Measurements from ENCODE around the gene SV2C.
"Not testable (repeated sequence)": the region's sequence is repeated elsewhere in the genome, so short reads cannot be mapped to it uniquely, and the experiment has no call there.

SV2C gene

DNA sequence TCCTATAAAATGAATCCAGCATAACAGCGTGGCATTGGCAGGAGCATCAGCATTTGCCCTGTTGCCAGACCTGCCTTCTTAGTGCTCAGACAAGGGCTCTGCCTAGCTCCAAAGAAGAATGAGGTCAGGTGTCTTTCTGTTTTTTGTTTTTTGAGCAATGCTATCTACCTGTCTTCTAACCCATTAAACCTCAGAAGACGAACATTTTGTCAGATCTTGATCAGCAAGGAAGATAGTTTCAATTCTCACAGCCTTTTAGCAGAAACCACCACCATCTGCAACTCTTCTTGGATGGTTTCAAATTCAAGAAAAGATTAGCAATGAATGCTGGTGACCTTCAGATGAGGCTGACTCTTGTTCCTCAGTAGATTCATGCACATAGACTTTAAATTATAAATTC is 216.4 kb downstream of the SV2C start:
- no peak for DNase-seq

DNA sequence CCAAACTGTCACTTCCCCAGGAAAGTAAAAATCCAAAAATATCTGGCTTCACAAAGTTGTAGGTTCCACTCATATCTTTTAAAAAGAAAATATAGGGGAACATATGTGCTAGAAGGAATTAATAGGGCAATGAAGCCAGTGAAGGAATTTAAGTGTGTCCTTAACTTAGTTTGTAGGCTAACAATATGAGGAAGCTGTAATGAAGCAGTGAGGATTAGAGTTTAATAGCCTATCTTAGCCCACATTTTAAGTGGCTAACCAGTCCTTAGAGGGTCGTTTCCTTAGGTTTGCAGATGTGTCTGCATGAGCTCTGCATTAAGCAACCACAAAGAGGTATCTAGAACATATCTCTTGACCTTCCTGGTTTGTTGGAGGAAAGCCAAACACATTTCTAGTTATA is 218.7 kb downstream of the SV2C start:
- DNase-seq, result not testable (repeated sequence)

DNA sequence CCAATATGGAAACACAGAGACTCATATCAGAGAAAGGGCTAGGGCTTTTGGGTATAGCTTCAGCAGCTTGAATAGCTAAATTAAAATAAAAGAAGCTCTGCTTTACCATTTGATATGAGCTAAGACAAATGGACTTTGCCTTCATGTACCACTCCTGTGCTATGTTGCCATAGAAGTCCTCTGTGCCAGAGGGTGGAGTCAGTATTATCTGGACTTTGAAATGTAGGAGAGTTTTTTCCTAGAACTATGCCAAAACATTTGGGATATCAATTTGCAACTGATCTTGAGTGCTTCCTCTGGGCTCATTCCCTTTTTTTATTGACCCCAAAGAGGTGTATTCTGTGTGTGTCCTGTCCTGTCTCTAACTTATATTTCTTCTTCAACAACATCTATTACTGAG is 219.5 kb downstream of the SV2C start:
- not testable (repeated sequence) for DNase-seq

DNA sequence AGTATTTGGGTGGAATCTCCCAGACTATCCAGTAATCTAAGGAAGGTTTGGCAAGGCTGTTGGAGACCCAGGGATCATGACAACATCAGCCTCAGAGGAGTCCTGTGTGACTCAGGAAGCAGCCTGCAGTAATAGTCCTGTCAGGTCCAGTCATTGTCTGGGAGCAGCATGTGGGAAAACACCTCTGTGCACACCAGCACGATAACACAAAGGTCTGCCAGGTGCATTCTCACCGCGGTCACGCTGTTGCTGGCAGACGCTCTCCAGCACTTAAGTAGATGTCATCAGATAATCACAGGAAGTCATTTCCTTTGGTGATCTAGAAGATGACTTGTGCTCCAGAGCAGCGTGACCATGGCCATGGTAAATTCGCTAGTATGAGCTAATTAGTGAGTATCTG is 220.7 kb downstream of the SV2C start:
- no peak for DNase-seq

DNA sequence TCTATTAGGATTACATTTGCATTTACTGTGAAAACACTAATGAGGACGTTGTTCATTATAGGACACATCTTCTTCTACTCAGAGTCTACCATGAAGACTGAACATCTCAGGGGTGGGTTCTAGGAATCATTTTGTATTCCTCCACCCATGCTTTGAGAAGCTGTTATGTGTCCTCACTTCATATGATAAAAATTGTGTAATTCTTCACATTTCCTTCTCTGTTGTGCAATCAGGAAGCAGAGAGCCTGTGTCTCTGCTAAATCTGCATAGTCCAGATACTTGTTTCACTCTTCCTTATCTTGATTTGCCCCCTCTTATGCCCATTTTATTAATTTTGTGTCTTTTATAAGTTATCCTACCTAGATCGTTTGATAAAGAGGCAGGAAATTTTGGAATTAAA is 222.1 kb downstream of the SV2C start:
- DNase-seq, result no peak

DNA sequence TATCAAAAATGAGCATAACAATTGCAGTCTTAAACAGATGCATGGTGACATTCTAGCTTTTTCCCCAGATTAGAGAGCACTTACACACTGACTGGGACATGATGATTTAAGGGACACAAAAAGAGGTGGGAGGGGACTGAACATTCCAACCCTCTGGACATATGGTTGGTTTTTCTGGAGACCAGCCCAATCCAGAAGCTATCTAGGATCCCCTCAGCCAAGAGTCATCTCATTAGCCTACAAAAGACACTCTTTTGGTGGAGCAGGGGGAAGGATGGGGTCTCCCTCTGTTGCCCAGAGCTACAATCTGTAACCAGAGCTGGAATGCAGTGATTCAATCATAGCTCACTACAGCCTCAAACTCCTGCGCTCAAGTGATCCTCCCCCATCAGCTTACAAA is 222.6 kb downstream of the SV2C start:
- DNase-seq, result no peak

DNA sequence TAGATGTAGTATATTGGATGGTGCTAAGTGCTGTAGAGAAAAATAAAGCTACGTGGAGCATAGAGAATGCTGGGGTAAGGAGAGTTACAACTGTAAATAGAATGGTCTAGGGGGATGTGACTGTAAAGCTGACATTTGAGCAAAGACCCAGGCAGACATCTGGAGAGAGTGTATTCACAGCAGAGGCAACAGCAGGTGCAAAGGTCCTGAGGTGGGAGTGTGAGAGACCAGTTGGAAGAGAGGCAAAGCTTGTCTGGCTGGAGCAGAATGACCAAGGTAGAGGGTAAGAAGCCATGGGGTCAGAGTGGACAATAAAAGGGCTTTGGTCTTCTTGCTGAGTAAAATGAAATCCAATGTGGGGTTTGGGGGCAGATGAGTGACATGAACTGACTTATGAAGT is 227.0 kb downstream of the SV2C start:
- no peak for DNase-seq

DNA sequence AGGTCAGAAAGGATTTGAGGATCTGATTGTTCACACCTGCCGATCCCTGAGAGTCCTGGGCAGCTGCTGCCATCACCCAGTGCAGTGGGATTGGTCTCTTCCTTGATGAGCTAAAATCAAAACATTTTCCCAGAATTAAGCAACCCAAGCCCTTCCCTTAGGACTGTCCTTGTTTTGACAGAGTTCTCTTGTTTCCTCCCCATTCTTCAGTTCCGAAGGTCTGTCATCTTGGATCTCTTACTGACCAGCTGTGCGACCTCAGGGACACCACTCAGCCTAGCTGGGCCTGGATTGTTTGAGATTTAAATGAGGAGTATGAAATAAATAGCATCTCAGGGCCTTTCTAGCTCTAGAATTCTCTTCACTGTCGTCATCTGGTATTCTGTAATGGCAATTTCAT is 229.6 kb downstream of the SV2C start:
- DNase-seq, result no peak

DNA sequence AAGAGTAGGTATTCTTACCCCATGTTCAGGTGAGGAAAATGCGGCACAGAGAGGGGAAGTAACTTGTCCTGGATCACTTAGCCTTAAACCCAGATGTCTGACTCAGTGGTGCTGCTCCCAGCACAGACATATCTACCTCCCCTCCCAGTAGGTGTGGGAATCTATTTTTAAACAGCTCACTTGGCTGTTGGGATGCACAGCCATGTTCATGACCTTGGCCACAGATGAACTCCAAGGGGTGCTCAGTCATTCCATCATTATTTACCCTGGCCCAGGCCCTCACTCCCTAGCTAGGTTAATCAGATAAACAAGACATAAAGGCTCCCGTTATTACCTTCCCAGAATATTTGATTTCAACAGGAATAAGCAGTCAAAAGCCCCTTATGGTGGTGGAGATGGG is 231.5 kb downstream of the SV2C start:
- no peak for DNase-seq

DNA sequence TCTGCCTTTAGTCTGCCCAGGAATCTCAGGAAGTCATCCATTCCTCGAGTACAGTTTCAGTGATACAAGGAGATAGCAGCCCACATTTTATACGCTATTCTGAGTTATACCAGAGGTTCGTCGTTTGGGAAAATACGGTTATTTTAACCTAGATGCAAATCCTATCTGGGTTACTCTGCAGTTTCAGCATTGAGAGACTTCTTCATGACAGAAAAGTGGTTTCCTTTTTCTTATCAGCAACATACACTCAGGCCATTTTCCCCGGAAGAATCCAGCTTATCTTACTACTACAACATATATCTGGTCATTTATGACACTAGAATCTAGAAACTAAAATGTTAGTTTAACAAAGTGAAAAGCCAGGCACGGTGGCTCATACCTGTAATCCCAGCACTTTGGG is 236.5 kb downstream of the SV2C start:
- no peak for DNase-seq

DNA sequence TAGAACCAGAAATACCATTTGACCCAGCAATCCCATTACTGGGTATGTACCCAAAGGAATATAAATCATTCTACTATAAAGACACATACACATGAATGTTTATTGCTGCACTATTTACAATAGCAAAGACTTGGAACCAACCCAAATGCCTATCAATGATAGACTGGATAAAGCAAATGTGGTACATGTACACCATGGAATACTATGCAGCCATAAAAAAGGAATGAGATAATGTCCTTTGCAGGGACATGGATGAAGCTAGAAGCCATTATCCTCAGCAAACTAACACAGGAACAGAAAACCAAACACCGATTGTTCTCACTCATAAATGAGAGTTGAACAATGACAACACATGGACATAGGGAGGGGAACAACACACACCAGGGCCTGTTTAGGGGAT is 240.3 kb downstream of the SV2C start:
- not testable (repeated sequence) for DNase-seq

DNA sequence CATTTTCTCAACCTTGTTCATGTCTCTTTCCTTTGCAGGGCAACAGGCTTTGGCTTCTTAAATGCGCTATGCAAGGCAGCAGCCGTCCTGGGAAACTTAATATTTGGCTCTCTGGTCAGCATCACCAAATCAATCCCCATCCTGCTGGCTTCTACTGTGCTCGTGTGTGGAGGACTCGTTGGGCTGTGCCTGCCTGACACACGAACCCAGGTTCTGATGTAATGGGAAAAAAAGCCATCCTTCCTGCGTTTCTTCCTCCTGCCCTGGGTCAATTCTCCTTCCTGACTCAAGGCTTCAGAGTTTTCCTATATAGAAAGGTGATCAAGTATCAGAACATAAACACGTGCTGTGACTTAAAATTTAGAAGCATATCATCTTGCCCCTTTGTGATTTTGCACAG is 242.1 kb downstream of the SV2C start:
- no peak for DNase-seq

DNA sequence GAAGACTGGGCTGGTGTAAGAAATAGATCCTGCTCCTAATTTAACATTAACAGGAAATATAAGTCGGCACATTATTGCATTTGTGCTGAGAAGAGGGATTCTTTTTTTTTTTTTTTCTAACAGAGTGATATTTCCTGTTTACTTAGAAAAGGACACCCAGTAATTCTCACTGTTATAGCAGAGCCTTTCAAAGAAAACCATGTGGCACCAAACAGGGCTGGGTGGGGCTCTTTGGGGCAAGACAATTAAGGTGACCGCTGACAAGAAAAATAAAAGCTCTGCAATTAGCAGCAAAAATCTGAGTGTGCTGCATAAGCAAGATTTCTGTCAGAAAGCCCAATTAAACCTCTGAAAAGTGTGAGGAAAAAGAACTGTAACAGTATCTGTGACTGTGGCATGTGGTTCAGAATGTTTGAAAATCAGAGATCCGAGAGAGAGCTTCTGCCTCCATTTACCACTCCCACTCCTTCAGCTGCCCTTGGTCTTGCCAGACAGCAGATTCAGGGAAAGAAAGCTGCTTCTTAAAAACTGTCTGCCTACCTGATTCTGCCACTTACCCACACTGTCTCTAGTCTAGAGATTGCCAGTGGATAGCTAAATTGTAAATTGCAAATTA is 242.8 kb downstream of the SV2C start:
- DNase-seq, result no peak

DNA sequence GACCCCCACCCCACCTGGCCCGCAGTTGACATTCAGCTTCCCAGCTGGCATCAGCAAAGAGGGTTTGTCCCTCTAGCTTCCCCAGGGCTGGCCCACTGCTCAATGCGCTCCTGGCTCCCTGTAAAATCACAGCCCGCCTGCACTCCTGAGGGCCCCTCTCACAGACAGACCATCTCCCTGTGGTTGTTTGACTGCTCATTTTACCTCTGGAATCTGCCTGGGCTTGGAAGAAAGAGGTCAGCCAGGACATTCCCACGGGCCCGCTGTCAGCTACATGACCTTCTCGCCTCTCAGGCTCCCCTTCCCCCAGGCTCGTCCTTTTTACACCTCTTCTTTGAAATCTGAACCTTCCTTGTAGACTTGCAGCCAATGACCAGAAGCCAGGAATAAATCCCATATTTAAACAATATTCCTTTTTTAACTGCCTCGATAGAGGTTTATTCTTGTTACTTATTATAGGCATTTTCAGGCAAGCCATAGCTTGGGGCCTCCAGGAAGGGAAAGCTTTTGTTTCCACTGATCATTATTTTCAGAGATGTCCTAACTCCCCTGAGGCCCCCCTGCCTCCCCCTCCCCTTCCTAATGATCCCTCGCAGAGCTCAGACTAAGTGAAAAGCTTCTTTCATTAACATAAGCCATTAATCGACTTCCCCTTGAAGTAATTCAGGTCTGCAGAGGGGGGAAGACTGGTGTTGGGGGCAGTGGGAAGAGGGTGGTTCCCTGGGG is 243.6 kb downstream of the SV2C start:
- peak; percentile 40 for DNase-seq

DNA sequence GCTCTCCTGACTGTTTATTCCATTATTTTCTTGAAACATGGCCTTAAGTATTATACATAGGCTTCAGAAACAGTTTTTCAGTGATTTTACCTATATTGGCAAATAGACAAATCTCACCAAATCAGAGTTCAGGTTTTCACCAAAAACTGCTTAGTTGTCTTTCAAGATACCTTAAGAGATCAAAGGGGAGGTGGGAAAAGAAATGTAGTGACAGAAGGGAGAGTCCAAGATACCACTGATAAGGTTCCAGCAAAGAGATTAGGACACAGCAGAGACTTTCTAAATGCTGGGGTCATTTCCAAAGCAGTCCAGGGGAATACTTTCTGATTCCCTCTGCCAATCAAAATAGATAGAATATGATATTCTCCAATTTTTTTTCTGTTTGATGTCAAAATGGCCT is 246.2 kb downstream of the SV2C start:
- no peak for DNase-seq

DNA sequence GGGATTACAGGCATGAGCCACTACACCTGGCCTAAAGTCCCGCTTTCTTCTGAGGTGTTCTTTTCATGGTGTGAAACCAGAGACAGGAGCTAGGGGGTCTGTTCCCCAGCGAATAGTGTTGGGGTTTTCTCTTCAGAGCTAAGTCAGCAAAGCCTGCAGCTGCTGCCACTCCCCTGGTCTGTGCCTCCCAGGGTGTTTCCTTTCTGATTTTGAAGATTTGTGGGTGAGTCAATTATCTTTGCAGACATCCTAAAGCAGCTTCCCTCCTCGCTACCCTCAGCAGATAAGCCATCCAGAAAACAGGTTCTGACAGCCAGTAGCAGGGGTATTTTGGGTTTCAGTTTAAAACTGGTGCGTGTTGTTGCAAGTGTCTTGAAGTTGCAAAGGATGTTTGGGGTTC is 247.9 kb downstream of the SV2C start:
- DNase-seq, result no peak

DNA sequence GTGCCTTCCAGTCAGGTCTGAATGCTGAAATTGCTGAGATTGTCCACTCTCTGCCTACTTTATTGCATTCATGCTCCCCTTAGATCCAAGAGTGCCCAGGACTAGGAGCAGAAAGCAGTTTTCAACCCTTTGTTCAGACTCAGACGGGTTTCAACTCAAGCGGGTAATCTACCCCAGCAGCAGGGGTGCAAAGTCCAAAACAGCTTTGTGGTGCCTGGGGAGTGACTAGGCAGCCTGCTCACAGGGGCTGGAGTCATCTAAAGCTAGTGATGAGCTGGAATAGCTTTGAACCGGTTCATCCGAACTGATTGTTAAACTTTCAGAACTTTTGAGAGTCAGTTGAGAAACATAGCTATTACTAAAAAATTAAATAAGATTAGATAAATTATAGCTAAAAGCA is 248.9 kb downstream of the SV2C start:
- DNase-seq, result no peak

DNA sequence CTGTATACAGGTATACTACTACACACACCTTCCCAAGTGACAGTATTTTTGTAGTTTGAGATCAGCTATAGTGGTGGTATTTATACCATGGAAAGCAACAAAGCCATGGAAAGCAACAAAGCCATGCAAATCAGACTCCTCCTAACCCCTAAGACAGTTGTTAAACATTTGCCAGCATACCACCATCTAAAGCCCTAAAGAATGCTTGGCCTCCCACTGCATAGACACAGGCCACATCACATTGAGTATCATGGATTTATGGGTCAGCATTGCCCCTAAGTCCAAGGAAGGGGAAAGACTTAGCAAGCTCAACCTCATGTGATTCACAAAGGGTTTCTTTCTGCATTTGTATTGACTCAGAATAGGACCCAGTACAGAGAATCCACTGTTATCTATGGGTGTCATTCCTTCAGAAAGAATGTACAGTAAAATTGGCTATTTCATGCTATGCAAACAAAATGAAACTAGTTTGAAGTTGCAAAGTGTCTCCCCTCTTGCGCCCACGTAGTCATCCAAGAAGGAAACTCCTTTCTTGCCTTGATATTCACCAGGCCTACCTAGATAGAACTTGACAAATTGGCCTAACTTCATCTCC is 249.5 kb downstream of the SV2C start:
- no peak for DNase-seq

DNA sequence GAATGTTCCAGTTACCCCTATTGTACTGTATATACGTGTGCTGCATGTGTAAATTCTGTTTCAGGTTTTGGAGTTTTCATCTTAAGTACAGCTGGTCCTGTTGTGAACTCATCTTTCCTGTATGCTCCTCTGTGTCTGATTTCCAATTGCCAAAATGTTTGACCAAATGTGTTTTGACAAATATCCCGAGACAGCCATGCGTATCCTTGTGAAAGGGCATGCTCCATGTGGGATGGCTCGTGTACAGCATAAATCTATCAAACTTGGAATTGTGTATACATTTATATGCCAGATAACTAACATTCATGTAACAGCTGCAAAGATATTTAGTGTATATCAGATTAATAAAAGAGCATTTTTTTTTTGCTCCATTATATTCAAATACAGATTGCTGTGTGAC is 250.4 kb downstream of the SV2C start:
- DNase-seq, result no peak

DNA sequence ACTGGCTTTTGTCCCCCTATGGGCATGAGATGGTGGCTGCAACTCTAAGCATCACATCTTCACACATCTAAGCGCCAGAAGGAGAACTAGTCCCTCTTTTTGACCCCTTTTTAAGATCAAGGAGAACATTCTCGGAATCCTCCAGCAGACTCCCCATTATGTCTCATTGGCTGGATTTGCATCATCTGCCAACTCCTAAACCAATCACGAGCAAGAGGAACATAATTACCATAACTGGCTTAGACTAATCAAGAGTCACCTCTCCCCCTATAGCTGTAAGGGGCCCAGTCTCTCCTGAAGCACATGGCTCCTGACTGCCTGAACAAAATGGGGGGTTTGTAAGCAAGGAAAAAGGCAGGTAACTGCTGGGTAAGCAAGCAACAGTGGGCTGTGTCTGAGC is 251.4 kb downstream of the SV2C start:
- DNase-seq, result no peak

DNA sequence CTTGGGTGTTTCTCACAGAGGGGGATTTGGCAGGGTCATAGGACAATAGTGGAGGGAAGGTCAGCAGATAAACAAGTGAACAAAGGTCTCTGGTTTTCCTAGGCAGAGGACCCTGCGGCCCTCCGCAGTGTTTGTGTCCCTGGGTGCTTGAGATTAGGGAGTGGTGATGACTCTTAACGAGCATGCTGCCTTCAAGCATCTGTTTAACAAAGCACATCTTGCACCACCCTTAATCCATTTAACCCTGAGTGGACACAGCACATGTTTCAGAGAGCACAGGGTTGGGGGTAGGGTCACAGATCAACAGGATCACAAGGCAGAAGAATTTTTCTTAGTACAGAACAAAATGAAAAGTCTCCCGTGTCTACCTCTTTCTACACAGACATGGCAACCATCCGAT is 252.3 kb downstream of the SV2C start:
- not testable (repeated sequence) for DNase-seq

DNA sequence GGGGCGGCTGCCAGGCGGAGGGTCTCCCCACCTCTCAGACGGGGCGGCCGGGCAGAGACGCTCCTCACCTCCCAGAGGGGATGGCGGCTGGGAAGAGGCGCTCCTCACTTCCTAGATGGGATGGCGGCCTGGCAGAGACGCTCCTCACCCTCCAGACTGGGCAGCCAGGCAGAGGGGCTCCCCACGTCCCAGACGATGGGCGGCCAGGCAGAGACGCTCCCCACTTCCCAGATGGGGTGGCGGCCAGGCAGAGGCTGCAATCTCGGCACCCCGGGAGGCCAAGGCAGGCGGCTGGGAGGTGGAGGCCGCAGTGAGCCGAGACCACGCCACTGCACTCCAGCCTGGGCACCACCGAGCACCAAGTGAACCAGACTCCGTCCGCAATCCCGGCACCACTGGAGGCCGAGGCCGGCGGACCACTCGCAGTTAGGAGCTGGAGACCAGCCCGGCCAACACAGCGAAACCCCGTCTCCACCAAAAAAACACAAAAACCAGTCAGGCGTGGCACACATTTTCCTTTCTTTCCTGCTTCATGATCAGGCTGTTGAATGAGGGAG is 253.1 kb downstream of the SV2C start:
- DNase-seq, result not testable (repeated sequence)

DNA sequence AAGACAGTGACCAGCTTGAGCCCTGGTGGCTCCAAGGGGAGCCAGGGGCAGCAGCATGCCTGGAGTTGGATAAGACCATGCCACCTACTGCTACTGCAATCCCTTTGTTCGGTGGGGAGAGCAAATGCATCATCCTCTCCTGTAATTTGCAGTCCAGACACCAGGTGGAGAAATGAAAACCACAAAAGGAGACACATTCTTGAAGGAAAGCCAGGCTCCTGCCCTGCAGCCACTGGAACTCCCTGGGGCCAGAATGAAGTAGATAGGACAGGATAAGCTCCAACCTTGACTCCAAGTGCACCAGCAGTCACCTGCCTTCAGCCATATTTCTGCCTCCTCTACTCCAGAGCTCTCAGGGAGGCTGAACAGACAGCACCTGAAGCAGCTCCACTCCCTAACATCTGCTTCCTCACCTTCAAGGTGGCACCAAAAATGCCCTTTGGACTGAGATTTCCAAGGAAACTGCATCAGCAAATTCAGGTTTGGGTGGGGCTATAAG is 254.8 kb downstream of the SV2C start:
- DNase-seq, result peak; percentile 42

DNA sequence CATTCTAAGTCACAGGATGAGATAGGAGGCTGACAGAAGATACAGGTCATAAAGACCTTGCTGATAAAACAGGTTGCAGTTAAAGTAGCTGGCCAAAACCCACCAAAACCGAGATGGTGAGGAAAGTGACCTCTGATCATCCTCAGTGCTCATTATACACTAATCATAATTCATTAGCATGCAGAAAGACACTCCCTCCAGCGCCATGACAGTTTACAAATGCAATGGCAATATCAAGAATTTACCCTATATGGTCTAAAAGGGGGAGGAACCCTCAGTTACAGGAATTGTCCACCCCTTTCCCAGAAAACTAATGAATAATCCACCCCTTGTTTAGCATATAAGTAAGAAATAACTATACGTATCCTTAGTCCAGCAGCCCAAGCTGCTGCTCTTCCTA is 256.7 kb downstream of the SV2C start:
- no peak for DNase-seq
